ENCODE measurements around the gene IGFBP7. TPM values are rescaled to one million over a fixed set of nuclear protein-coding genes. Genes with fewer than 3 reads are reported as not detected.
A peak's percentile ranks its signal among the peaks of the same experiment; 100 is the strongest.

The IGFBP7 gene
- total and polyA plus RNA-seq, 2 donors (not counting 1 experiment from before 2014, with no cell fraction given) = 54.8 to 793 TPM

DNA sequence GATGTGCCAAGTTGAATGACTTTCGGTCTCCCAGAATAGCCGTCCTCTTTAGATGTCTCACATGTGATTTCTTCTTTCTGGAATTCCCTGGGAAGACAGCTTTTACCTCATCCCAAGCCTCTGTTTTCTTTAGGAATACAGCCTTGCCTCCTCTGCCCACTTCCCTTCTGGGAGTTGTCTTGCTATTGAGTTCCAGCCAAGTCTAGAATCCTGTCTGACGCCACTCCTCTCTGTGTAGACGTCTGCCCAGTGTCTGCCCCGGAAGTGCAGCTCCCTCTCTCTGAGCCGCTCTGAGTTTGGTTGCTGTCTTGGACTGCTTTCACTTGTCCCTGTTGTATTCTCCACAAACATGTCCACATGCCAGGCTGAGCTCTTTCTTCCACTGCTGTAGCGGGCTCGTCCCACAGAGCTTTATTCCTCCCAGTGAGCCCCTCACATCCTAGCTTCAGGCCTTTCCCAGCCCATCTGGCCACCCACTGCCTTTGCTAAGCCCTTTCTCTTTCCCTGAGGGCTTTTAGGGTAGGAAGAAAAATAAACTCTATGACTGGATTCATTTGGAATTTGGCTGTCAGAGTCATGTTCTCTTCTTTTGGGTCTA lies 9.0 kb upstream of the IGFBP7 start:
- Histone ChIP-seq H2AFZ (ENCODE audit: low read length) (peak overlapping the region; percentile 43), H4K20me1 (ENCODE audit: control insufficient read depth, extremely low read depth, insufficient read depth, low read length) (no peaks in the 10 kb centered on the region), H3K9ac (ENCODE audit: insufficient read depth, low read length) (no peak overlapping the region), H3K4me1 (ENCODE audit: control insufficient read depth, extremely low read depth, insufficient read depth, low read length) (peaks cover 11% of the 10 kb centered on the region), H3K79me2 (ENCODE audit: control insufficient read depth, insufficient read depth, low read length) (no peaks in the 10 kb centered on the region), H3K4me2 (ENCODE audit: extremely low read depth, insufficient read depth, low read length) (peak overlapping the region; percentile 86), H3K9me3 (ENCODE audit: control insufficient read depth, insufficient read depth, low read depth, low read length) (no peaks in the 10 kb centered on the region), H3K27ac (ENCODE audit: insufficient read depth, low read length) (peak overlapping the region; percentile 32), H3K36me3 (ENCODE audit: control insufficient read depth, insufficient read depth, low read length) (no peaks in the 10 kb centered on the region), H3K27me3 (ENCODE audit: control insufficient read depth, insufficient read depth, low read length) (peaks cover 3% of the 10 kb centered on the region), H3K4me3 (replicated peaks in 1 of 4; ENCODE audit: control extremely low read depth in 1 of 4, insufficient read depth in 1 of 4, low read depth in 3 of 4, low read length in 4 of 4) (peak overlapping the region in 3 of 4 experiments; percentile 22 to 27 (median 26))
- no peak for TF ChIP-seq EZH2 (IDR thresholded peaks at IDR 0.05; ENCODE audit: low read length, missing control alignments)
- peak; percentile 84 to 97 for DNase-seq (ENCODE audit: low read depth in 2 of 2)

DNA sequence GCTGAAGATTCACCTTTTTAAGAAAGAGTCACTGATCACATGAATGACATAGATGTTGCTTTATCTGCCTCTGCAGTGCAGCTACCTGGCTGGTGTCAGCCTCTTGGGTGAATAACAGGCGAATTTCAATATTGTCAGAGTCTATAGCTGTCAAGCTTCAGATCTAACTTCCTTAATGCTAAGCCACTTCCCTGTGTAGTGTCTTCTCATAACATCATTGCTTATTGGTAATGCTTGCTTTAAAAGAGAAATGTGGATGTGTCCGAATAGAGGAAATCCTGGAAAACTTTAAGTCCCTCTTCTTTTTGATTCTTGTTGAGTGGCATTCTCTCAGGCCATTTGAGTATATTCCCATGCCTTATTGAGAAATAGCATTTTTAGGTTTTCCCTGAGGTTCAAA lies 7.3 kb upstream of the IGFBP7 start:
- Histone ChIP-seq H4K20me1 (ENCODE audit: control insufficient read depth, extremely low read depth, insufficient read depth, low read length) (no peaks in the 10 kb centered on the region), H3K9me3 (ENCODE audit: control insufficient read depth, insufficient read depth, low read depth, low read length) (no peaks in the 10 kb centered on the region), H3K4me2 (ENCODE audit: extremely low read depth, insufficient read depth, low read length) (no peak overlapping the region), H3K4me1 (ENCODE audit: control insufficient read depth, extremely low read depth, insufficient read depth, low read length) (peaks cover 11% of the 10 kb centered on the region), H3K36me3 (ENCODE audit: control insufficient read depth, insufficient read depth, low read length) (no peaks in the 10 kb centered on the region), H3K9ac (ENCODE audit: insufficient read depth, low read length) (no peak overlapping the region), H3K27me3 (ENCODE audit: control insufficient read depth, insufficient read depth, low read length) (peaks cover 3% of the 10 kb centered on the region), H3K4me3 (replicated peaks in 1 of 4; ENCODE audit: control extremely low read depth in 1 of 4, insufficient read depth in 1 of 4, low read depth in 3 of 4, low read length in 4 of 4) (no peak overlapping the region), H3K79me2 (ENCODE audit: control insufficient read depth, insufficient read depth, low read length) (no peaks in the 10 kb centered on the region), H2AFZ (ENCODE audit: low read length) (no peak overlapping the region), H3K27ac (ENCODE audit: insufficient read depth, low read length) (no peak overlapping the region)
- DNase-seq (ENCODE audit: low read depth in 2 of 2) = no peak
- TF ChIP-seq EZH2 (IDR thresholded peaks at IDR 0.05; ENCODE audit: low read length, missing control alignments) = no peak
- TF ChIP-seq, protein P1, sequence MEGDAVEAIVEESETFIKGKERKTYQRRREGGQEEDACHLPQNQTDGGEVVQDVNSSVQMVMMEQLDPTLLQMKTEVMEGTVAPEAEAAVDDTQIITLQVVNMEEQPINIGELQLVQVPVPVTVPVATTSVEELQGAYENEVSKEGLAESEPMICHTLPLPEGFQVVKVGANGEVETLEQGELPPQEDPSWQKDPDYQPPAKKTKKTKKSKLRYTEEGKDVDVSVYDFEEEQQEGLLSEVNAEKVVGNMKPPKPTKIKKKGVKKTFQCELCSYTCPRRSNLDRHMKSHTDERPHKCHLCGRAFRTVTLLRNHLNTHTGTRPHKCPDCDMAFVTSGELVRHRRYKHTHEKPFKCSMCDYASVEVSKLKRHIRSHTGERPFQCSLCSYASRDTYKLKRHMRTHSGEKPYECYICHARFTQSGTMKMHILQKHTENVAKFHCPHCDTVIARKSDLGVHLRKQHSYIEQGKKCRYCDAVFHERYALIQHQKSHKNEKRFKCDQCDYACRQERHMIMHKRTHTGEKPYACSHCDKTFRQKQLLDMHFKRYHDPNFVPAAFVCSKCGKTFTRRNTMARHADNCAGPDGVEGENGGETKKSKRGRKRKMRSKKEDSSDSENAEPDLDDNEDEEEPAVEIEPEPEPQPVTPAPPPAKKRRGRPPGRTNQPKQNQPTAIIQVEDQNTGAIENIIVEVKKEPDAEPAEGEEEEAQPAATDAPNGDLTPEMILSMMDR (conservative IDR thresholded peaks at IDR 0.05 in 1 of 2, IDR thresholded peaks at IDR 0.05 in 1 of 2; ENCODE audit: low read depth in 1 of 2, low read length in 2 of 2) = no peak

DNA sequence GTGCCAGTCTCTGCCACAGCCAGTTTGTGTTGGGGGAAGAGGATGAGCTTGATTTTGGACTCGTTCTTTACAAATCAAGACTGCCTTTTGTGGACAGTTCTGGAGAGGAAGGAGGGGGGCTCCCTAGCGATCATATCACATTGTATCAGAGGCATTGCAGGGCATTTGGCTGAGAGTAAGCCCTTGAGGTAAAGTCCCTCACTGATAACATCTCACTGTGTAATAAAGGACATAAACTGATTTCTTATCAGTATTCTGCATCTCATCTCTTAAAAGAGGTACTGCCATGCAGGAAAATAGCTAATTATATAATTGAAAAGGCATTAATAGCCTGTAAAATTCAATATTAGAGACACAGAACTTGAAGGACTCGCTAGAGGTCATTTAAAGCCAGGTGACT lies 6.1 kb upstream of the IGFBP7 start:
- Histone ChIP-seq H3K9me3 (ENCODE audit: control insufficient read depth, insufficient read depth, low read depth, low read length) (no peaks in the 10 kb centered on the region), H3K9ac (ENCODE audit: insufficient read depth, low read length) (no peak overlapping the region), H3K27ac (ENCODE audit: insufficient read depth, low read length) (no peak overlapping the region), H3K27me3 (ENCODE audit: control insufficient read depth, insufficient read depth, low read length) (peaks cover 3% of the 10 kb centered on the region), H3K79me2 (ENCODE audit: control insufficient read depth, insufficient read depth, low read length) (no peaks in the 10 kb centered on the region), H3K4me3 (replicated peaks in 1 of 4; ENCODE audit: control extremely low read depth in 1 of 4, insufficient read depth in 1 of 4, low read depth in 3 of 4, low read length in 4 of 4) (no peak overlapping the region), H2AFZ (ENCODE audit: low read length) (no peak overlapping the region), H3K4me2 (ENCODE audit: extremely low read depth, insufficient read depth, low read length) (no peak overlapping the region), H3K36me3 (ENCODE audit: control insufficient read depth, insufficient read depth, low read length) (no peaks in the 10 kb centered on the region), H3K4me1 (ENCODE audit: control insufficient read depth, extremely low read depth, insufficient read depth, low read length) (peaks cover 14% of the 10 kb centered on the region), H4K20me1 (ENCODE audit: control insufficient read depth, extremely low read depth, insufficient read depth, low read length) (no peaks in the 10 kb centered on the region)
- TF ChIP-seq EZH2 (IDR thresholded peaks at IDR 0.05; ENCODE audit: low read length, missing control alignments) = no peak
- TF ChIP-seq, protein P1 (conservative IDR thresholded peaks at IDR 0.05 in 1 of 2, IDR thresholded peaks at IDR 0.05 in 1 of 2; ENCODE audit: low read depth in 1 of 2, low read length in 2 of 2) = no peak
- no peak for DNase-seq (ENCODE audit: low read depth in 2 of 2)
